Adrenal gland (tissue), 5 donors: ENCODE data around the gene SAMD4A.

Source experiments
- CTCF ChIP-seq, 6 experiments: fragments of 450-650 bp in 4 of 6; fragments of 200-600 bp in 2 of 6; sonication (generic) in 1 of 6; IDR thresholded peaks; 1 replicate in 5 of 6; 2 replicates in 1 of 6; pipeline versions ENCODE4 v1.5.1 to v1.8.0; 2016 to 2021; ENCODE audit warnings: antibody characterized with exemption in 6 of 6, mild to moderate bottlenecking in 2 of 6, moderate library complexity in 1 of 6
- POLR2A ChIP-seq, 2 donors: fragments of 450-650 bp; IDR thresholded peaks; one replicate each; pipeline ENCODE4 v1.6.1; 2017; ENCODE audit warnings: antibody characterized with exemption in 2 of 2, mild to moderate bottlenecking in 2 of 2, moderate library complexity in 1 of 2
- donor health status: DM: no; HTN: no; CAD: no.

GRCh38 chr14:54606178-54606577 lies 39.2 kb downstream of the SAMD4A start:
- no peak for TF ChIP-seq CTCF (IDR thresholded peaks at IDR 0.05)
- TF ChIP-seq POLR2A (IDR thresholded peaks at IDR 0.05): no peak
